Measurements from ENCODE around the gene VAMP1. TPM values are rescaled to one million over a fixed set of nuclear protein-coding genes. Genes with fewer than 3 reads are reported as not detected.

VAMP1 gene
- polyA plus RNA-seq, 3 donors = 0.84 to 24.6 (median 0.85) TPM

DNA sequence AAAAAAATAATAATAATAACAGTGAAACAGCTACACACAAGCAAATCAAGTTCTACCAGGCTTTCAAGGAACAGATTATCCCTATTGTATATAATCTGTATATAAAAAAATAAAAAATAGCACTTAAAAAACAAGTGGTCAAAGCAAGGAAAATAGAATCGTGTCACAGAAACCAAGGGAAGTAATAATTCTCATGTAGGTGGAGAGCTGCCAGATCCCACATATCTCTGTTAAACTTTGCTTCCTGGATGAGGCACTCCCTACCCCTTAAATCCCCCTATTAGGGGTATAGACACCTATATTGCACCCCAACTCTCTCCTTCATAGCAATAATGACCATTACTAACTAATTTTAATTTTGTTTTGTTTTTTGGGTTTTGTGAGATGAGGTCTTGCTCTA, 30.1 kb downstream of the VAMP1 start:
- H3K27me3 Mint-ChIP-seq (ENCODE audit: low read depth in 3 of 3) = peaks cover 4 to 9% (median 7%) of the 10 kb centered on the region in 3 donors
- no peaks in the 10 kb centered on the region for H3K9me3 ChIP-seq (replicated peaks in 1 of 2; ENCODE audit: control insufficient read depth in 1 of 2, insufficient read depth in 1 of 2, low read length in 2 of 2)
- no peak overlapping the region for H3K27ac Mint-ChIP-seq
- no peaks in the 10 kb centered on the region for H3K79me2 ChIP-seq (ENCODE audit: insufficient read depth, low read length)
- peaks cover 11% of the 10 kb centered on the region for H3K4me1 Mint-ChIP-seq
- intact Hi-C loops (cut with micrococcal nuclease) = no loop called here
- H4K20me1 ChIP-seq (ENCODE audit: insufficient read depth, low read length) = no peaks in the 10 kb centered on the region
- no peak overlapping the region for H3K27ac ChIP-seq (ENCODE audit: low read depth in 1 of 2, low read length in 2 of 2)
- H3K4me1 ChIP-seq (ENCODE audit: control insufficient read depth in 1 of 2, insufficient read depth in 2 of 2, low read length in 2 of 2) = peaks cover 0 to 9% of the 10 kb centered on the region in 2 donors
- no peak overlapping the region for H3K4me3 ChIP-seq (replicated peaks in 1 of 3; ENCODE audit: low read depth in 2 of 3, low read length in 3 of 3)
- WGBS (ENCODE audit: insufficient coverage) = no CpG with 5 or more reads among the region's 1 CpG
- no peak overlapping the region for H2AFZ ChIP-seq (ENCODE audit: insufficient read depth, low read depth, low read length, poor library complexity, severe bottlenecking)
- no peak overlapping the region for H3K4me3 Mint-ChIP-seq
- H3K27me3 ChIP-seq (ENCODE audit: control insufficient read depth in 2 of 2, insufficient read depth in 2 of 2, low read length in 2 of 2) = no peaks in the 10 kb centered on the region
- H3K4me2 ChIP-seq (replicated peaks; ENCODE audit: extremely low read depth, low read length, poor library complexity, severe bottlenecking) = no peak overlapping the region
- DNase-seq = no peak
- peaks cover 0 to 3% of the 10 kb centered on the region in 2 donors for H3K36me3 ChIP-seq (replicated peaks in 1 of 2; ENCODE audit: control insufficient read depth in 1 of 2, insufficient read depth in 2 of 2, low read length in 2 of 2)
- H3K9me3 Mint-ChIP-seq = peaks cover 0 to 4% (median 0%) of the 10 kb centered on the region in 7 donors
- TF ChIP-seq, protein P1, sequence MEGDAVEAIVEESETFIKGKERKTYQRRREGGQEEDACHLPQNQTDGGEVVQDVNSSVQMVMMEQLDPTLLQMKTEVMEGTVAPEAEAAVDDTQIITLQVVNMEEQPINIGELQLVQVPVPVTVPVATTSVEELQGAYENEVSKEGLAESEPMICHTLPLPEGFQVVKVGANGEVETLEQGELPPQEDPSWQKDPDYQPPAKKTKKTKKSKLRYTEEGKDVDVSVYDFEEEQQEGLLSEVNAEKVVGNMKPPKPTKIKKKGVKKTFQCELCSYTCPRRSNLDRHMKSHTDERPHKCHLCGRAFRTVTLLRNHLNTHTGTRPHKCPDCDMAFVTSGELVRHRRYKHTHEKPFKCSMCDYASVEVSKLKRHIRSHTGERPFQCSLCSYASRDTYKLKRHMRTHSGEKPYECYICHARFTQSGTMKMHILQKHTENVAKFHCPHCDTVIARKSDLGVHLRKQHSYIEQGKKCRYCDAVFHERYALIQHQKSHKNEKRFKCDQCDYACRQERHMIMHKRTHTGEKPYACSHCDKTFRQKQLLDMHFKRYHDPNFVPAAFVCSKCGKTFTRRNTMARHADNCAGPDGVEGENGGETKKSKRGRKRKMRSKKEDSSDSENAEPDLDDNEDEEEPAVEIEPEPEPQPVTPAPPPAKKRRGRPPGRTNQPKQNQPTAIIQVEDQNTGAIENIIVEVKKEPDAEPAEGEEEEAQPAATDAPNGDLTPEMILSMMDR (IDR thresholded peaks at IDR 0.05) = no peak
- peaks cover 6 to 17% of the 10 kb centered on the region in 2 donors for H3K36me3 Mint-ChIP-seq
- H3K9ac ChIP-seq (ENCODE audit: insufficient read depth, low read length, poor library complexity, severe bottlenecking) = no peak overlapping the region

DNA sequence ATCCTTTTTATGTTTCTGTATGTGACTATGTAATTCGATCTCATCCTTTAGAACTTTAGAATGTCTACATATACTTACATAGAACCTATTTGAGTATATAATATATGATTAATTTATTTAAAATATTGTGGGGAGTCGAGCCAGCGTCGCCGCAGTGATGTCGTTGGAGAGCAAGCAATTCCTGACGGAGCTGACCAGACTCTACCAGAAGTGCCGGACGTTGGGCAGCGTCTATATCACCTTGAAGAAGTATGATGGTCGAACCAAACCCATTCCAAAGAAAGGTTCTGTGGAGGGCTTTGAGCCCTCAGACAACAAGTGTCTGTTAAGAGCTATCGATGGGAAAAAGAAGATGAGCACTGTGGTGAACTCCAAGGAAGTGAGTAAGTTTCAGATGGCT, 32.1 kb downstream of the VAMP1 start:
- H3K4me3 ChIP-seq (replicated peaks in 1 of 3; ENCODE audit: low read depth in 2 of 3, low read length in 3 of 3) = no peak overlapping the region
- no peak overlapping the region for H3K9ac ChIP-seq (ENCODE audit: insufficient read depth, low read length, poor library complexity, severe bottlenecking)
- Mint-ChIP-seq H3K4me3 (no peak overlapping the region), H3K9me3 (peaks cover 0 to 4% (median 0%) of the 10 kb centered on the region in 7 donors), H3K36me3 (peaks cover 0 to 6% of the 10 kb centered on the region in 2 donors), H3K27ac (no peak overlapping the region), H3K4me1 (peaks cover 7% of the 10 kb centered on the region), H3K27me3 (ENCODE audit: low read depth in 3 of 3) (peaks cover 2 to 7% (median 6%) of the 10 kb centered on the region in 3 donors)
- DNase-seq = no peak
- H3K27me3 ChIP-seq (ENCODE audit: control insufficient read depth in 2 of 2, insufficient read depth in 2 of 2, low read length in 2 of 2) = no peaks in the 10 kb centered on the region
- peaks cover 0 to 9% of the 10 kb centered on the region in 2 donors for H3K4me1 ChIP-seq (ENCODE audit: control insufficient read depth in 1 of 2, insufficient read depth in 2 of 2, low read length in 2 of 2)
- no peaks in the 10 kb centered on the region for H3K9me3 ChIP-seq (replicated peaks in 1 of 2; ENCODE audit: control insufficient read depth in 1 of 2, insufficient read depth in 1 of 2, low read length in 2 of 2)
- H3K27ac ChIP-seq (ENCODE audit: low read depth in 1 of 2, low read length in 2 of 2) = no peak overlapping the region
- no peaks in the 10 kb centered on the region for H3K36me3 ChIP-seq (replicated peaks in 1 of 2; ENCODE audit: control insufficient read depth in 1 of 2, insufficient read depth in 2 of 2, low read length in 2 of 2)
- TF ChIP-seq, protein P1 (IDR thresholded peaks at IDR 0.05) = no peak
- no peaks in the 10 kb centered on the region for H3K79me2 ChIP-seq (ENCODE audit: insufficient read depth, low read length)
- no peak overlapping the region for H2AFZ ChIP-seq (ENCODE audit: insufficient read depth, low read depth, low read length, poor library complexity, severe bottlenecking)
- intact Hi-C loops (cut with micrococcal nuclease) = no loop called here
- H4K20me1 ChIP-seq (ENCODE audit: insufficient read depth, low read length) = no peaks in the 10 kb centered on the region
- 92% methylated on average over 10 of the region's 12 CpGs for WGBS (ENCODE audit: insufficient coverage)
- H3K4me2 ChIP-seq (replicated peaks; ENCODE audit: extremely low read depth, low read length, poor library complexity, severe bottlenecking) = no peak overlapping the region

All from CD14-positive monocyte (primary cell).